ENCODE measurements around the gene HSD17B1. TPM values are rescaled to one million over a fixed set of nuclear protein-coding genes. Genes with fewer than 3 reads are reported as not detected.

Gene HSD17B1, protein sequence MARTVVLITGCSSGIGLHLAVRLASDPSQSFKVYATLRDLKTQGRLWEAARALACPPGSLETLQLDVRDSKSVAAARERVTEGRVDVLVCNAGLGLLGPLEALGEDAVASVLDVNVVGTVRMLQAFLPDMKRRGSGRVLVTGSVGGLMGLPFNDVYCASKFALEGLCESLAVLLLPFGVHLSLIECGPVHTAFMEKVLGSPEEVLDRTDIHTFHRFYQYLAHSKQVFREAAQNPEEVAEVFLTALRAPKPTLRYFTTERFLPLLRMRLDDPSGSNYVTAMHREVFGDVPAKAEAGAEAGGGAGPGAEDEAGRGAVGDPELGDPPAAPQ
- 1.5 and 5.7 TPM in 2 replicates for total RNA-seq

DNA sequence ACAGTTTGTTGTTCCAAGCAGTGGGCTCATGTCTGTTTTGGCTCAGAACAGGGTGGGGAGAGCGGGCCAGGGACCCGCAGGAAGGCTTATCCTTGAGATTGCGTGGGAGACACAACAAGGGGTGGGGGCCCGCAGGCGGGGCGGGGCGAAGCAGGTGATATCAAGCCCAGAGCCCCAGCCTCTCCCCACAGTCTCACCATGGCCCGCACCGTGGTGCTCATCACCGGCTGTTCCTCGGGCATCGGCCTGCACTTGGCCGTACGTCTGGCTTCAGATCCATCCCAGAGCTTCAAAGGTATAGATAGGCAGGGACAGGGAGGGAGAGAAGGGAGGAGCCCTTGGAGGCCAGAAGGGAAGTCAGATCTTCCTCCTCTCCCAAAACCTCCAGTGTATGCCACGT is at the start of gene HSD17B1:
TSS of gene HSD17B1 (plus strand) at position 188 of the 400 bp plus-strand sequence. CDS start at position 199, 11 bp downstream.

DNA sequence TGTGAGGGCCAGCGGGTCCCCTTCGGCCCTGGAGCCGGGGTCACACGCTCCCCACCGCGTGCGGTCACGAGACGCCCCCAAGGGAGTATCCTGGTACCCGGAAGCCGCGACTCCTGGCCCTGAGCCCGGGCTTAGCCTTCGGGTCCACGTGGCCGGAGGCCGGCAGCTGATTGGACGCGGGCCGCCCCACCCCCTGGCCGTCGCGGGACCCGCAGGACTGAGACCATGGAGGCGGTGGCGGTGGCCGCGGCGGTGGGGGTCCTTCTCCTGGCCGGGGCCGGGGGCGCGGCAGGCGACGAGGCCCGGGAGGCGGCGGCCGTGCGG is 16.7 kb upstream of the HSD17B1 start, which contains the start of gene NAGLU:
TSS of gene NAGLU (plus strand) at position 194 of the 324 bp plus-strand sequence. CDS start at position 226, 32 bp downstream.

DNA sequence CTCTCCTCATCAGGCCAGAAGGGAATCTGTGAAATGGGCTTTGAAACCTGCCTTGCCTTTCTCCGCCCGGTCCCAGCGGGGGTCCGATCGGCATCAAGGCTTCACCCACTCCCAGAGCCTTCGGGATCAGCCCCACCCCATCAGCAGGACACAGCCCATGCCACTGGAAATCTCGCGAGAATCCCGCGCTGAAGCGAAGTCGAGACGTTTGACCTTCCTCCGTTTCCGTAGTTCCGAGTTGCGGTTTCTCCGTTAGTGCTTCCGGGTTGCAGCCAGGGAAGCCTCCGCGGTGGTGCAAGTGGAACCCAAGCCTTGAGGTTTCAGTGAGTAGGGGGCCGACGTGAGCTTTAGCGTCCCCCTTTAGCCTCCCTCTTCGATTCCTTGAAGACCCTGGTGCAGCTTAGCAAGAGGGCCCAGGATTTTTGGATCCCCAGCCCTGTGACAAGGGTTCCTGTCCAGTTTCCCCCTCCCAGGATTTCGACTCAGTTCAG is 9.2 kb downstream of the HSD17B1 start, which contains the start of gene COASY:
TSS of gene COASY (plus strand) at position 252 of the 491 bp plus-strand sequence. CDS start 475 bp downstream, outside the sequence.

DNA sequence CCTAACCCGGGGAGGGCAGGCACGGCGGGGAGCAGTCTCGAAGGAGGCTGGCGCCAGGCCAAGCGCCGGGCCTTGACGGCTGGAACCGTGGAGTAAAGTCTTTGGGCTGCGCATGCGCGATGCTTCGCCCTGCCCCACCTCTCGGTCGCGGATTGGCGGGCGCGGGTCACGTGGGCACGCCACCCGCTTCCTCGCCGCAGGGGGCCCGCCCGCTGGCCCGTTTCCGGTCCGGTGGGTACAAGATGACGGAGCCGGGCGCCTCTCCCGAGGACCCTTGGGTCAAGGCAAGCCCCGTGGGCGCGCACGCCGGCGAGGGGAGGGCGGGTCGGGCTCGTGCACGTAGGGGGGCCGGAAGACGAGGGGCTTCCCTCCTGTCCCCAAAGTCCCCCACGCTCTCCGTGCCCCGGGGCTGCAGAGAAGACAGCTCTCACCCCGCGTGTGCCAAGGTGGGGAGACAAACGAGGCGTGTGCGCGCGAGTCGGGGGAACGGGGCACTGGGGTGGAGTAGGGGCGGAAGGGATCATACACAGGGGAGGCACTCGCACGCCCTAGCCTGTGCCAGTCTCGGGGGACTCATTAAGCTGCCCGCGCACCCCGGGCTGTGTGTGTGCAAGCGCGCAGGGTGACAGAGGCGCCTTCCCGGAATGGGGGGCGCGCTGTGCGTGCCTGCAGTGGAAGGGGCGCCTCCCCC is 14.3 kb downstream of the HSD17B1 start, which contains the start of gene MLX:
TSS of gene MLX (plus strand) at position 218 of the 691 bp plus-strand sequence. CDS start at position 243, 25 bp downstream.

DNA sequence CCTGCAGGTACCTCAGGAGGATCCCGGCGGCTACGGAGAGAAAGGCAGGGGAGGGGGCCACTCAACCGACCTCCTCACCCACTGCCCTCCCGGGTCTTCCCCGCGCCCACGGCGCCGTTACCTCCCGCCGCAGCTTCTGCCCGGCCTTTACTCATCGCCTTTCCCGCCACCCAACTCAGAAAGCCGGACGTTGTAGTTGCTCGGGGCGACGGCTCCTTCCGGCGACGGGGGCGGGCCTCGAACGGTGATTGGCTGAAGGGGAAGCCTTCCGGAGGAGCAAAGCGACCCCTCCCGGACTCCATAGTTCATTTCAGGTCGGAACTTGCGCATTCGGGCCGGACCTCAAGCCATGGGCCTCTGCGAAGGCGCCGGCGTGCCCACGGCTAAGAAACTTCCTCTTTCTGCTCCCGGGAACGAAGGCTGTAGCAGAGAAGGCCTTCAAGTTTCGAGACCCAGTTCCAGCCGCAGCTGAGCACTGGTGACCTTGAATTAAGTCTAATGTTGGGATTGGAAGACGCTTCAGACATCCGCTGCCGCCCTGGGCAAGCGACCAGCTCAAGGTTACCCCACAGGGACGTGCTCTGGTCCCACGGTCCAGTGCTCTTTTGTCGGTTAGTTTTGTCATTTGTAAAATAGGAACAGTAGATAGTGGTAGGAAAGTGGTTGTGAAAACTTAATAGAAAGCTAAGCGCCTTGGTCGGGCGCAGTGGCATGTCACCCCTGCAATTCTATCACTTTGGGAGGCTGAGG is 25.0 kb downstream of the HSD17B1 start, which contains the start of gene PSMC3IP:
TSS of gene PSMC3IP (minus strand) at position 198 of the 750 bp plus-strand sequence. CDS start at position 155, 43 bp downstream.

Other genes starting within 250 kb of the HSD17B1 start
- gene STAT3, start 164.5 kb upstream of the HSD17B1 start, total RNA-seq, result 70.4 and 73.1 TPM in 2 replicates
- 463 and 467 TPM in 2 replicates for gene CAVIN1, start 129.7 kb upstream of the HSD17B1 start, total RNA-seq
- 59.4 and 63.2 TPM in 2 replicates for gene ATP6V0A1, start 94.0 kb upstream of the HSD17B1 start, total RNA-seq
- 29.1 and 32.9 TPM in 2 replicates for gene NAGLU, start 16.7 kb upstream of the HSD17B1 start, total RNA-seq
- 6.4 and 7.7 TPM in 2 replicates for gene COASY, start 9.2 kb downstream of the HSD17B1 start, total RNA-seq
- gene MLX, start 14.2 kb downstream of the HSD17B1 start, total RNA-seq, result 30.1 and 31.0 TPM in 2 replicates
- 2.1 and 2.4 TPM in 2 replicates for gene PSMC3IP, start 24.8 kb downstream of the HSD17B1 start, total RNA-seq
- gene RETREG3, start 56.5 kb downstream of the HSD17B1 start, total RNA-seq, result 40.4 and 41.9 TPM in 2 replicates
- gene TUBG1, start 56.8 kb downstream of the HSD17B1 start, total RNA-seq, result 12.3 TPM in 2 replicates
- gene TUBG2, start 106.4 kb downstream of the HSD17B1 start, total RNA-seq, result 7.8 and 8.8 TPM in 2 replicates
- gene PLEKHH3, start 124.1 kb downstream of the HSD17B1 start, total RNA-seq, result 10.1 and 12.9 TPM in 2 replicates
- 2.0 and 5.8 TPM in 2 replicates for gene CCR10, start 128.9 kb downstream of the HSD17B1 start, total RNA-seq
- 23.4 and 39.4 TPM in 2 replicates for gene CNTNAP1, start 129.6 kb downstream of the HSD17B1 start, total RNA-seq
- 13.4 and 16.7 TPM in 2 replicates for gene EZH1, start 192.1 kb downstream of the HSD17B1 start, total RNA-seq
- gene RAMP2, start 208.3 kb downstream of the HSD17B1 start, total RNA-seq, result 0.17 TPM in 1 of 2 replicates, not detected in the other
- gene VPS25, start 220.5 kb downstream of the HSD17B1 start, total RNA-seq, result 46.5 and 50.2 TPM in 2 replicates
- gene WNK4, start 227.7 kb downstream of the HSD17B1 start, total RNA-seq, result 0.09 and 0.32 TPM in 2 replicates
- 70.6 and 86.2 TPM in 2 replicates for gene COA3, start 245.8 kb downstream of the HSD17B1 start, total RNA-seq
- gene CNTD1, start 245.9 kb downstream of the HSD17B1 start, total RNA-seq, result 0.16 and 0.94 TPM in 2 replicates